Gastroesophageal sphincter (tissue), 4 donors: ENCODE results near the gene TNIP1. TPM values are rescaled to one million over a fixed set of nuclear protein-coding genes. Genes with fewer than 3 reads are reported as not detected.
A peak's percentile ranks its signal among the peaks of the same experiment; 100 is the strongest.

Experiments
- ATAC-seq: fragments of 150-250 bp; one replicate; pipeline ENCODE4 v1.9.1; 2016; ENCODE audit warnings: mild to moderate bottlenecking, moderate library complexity
- H3K27ac ChIP-seq, 4 donors: fragments of 200-600 bp; sonication (generic) in 3 of 4; 1 replicate in 3 of 4; 2 replicates in 1 of 4; pipeline ENCODE4 v1.5.1; 2016 to 2019
- H3K27me3 ChIP-seq: fragments of 200-600 bp; sonication (generic); one replicate; pipeline ENCODE4 v1.5.1; 2019
- H3K36me3 ChIP-seq, 2 donors: fragments of 200-600 bp; sonication (generic); one replicate each; pipeline ENCODE4 v1.5.1; 2019; ENCODE audit warnings: control low read depth in 1 of 2
- H3K4me1 ChIP-seq, 3 donors: fragments of 200-600 bp; sonication (generic); 1 replicate in 2 of 3; 2 replicates in 1 of 3; pipeline ENCODE4 v1.5.1; 2016 to 2019; ENCODE audit warnings: control low read depth in 2 of 3
- H3K4me3 ChIP-seq, 2 donors: fragments of 200-600 bp; sonication (generic); one replicate each; pipeline ENCODE4 v1.5.1; 2019; ENCODE audit warnings: mild to moderate bottlenecking in 1 of 2, moderate library complexity in 1 of 2
- H3K9me3 ChIP-seq, 3 donors: fragments of 200-600 bp; sonication (generic); one replicate each; pipeline ENCODE4 v1.5.1; 2017 to 2019; ENCODE audit warnings: control low read depth in 2 of 3
- EP300 ChIP-seq: sonication (generic); formaldehyde crosslinking; IDR thresholded peaks from one replicate; pipeline ENCODE4 v1.6.1; 2017; ENCODE audit warnings: antibody characterized with exemption, mild to moderate bottlenecking
- POLR2A ChIP-seq, 2 donors: fragments of 450-650 bp; IDR thresholded peaks; one replicate each; pipeline ENCODE4 v1.6.1; 2017; ENCODE audit warnings: antibody characterized with exemption in 2 of 2, mild to moderate bottlenecking in 2 of 2, moderate library complexity in 1 of 2
- POLR2AphosphoS5 ChIP-seq: sonication (generic); formaldehyde crosslinking; IDR thresholded peaks from one replicate; pipeline ENCODE4 v1.6.1; 2017; ENCODE audit warnings: antibody characterized with exemption
- WGBS, 2 donors: methylation state at CpG; one replicate each; pipeline ENCODE4 v1.1.5; 2018; ENCODE audit warnings: low coverage in 1 of 2; 5-methylcytosine and 5-hydroxymethylcytosine counted together
- total RNA-seq, 4 donors: library from RNA; depleted of rRNA; stranded (reverse); fragments of >200 nt; gene quantifications; one replicate each; pipeline ENCODE4 v1.1.0, GENCODE V29; 2016
- TF ChIP-seq, protein P1 (sequence below), 4 experiments: fragments of 200-600 bp in 2 of 4; fragments of 450-650 bp in 2 of 4; sonication (generic) in 1 of 4; IDR thresholded peaks; one replicate each; pipeline ENCODE4 v1.5.1; 2017 to 2019; ENCODE audit warnings: antibody characterized with exemption in 4 of 4, mild to moderate bottlenecking in 2 of 4, moderate library complexity in 2 of 4

TNIP1 gene
- total RNA-seq, 4 donors from 2014 or later: 74.2 to 142 (median 97.9) TPM

DNA sequence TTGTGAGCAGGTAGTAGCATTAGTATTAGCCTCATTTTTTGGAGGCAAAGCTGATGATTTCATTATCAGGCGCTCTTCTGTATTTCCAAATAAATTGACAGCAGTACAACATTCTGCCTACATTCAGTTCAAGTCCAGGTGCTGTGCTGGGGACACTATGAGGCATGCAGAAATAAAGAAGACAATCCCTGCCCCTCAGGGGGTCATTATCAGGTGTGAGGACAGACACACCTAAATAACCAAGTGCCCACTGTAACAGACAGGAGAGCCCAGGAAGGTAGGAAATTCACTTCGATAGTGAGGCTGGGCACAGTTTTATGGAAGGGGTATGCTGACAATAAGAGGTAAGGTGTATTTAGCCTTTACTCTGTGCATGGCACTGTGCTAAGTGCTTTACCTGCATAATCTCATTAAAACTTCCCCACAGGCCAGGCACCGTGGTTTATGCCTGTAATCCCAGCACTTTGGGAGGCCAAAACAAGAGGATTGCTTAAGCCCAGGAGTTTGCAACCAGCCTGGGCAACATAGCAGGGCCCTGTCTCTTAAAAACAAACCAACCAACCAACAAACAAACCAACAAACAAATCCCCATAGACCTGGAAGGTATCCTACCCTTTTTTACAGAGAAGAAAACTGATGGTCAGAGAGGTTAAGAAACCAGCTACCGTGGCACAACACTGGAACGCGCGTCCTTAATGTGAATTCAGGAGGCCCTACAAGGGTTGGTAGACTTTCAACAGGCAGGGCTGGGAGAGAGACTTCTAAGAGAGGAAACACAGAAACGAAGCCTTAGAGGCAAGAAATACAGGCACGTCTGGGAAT lies 77.9 kb downstream of the TNIP1 start:
- no peak for ATAC-seq
- Histone ChIP-seq H3K4me1 (peaks cover 25 to 70% (median 35%) of the 10 kb centered on the region in 3 donors), H3K27me3 (no peaks in the 10 kb centered on the region), H3K4me3 (no peak overlapping the region), H3K27ac (peak overlapping the region in 3 of 4 donors; percentile 30 to 93 (median 83)), H3K9me3 (no peaks in the 10 kb centered on the region), H3K36me3 (no peaks in the 10 kb centered on the region)
- TF ChIP-seq, protein P1, sequence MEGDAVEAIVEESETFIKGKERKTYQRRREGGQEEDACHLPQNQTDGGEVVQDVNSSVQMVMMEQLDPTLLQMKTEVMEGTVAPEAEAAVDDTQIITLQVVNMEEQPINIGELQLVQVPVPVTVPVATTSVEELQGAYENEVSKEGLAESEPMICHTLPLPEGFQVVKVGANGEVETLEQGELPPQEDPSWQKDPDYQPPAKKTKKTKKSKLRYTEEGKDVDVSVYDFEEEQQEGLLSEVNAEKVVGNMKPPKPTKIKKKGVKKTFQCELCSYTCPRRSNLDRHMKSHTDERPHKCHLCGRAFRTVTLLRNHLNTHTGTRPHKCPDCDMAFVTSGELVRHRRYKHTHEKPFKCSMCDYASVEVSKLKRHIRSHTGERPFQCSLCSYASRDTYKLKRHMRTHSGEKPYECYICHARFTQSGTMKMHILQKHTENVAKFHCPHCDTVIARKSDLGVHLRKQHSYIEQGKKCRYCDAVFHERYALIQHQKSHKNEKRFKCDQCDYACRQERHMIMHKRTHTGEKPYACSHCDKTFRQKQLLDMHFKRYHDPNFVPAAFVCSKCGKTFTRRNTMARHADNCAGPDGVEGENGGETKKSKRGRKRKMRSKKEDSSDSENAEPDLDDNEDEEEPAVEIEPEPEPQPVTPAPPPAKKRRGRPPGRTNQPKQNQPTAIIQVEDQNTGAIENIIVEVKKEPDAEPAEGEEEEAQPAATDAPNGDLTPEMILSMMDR (IDR thresholded peaks at IDR 0.05): no peak
- TF ChIP-seq POLR2A (IDR thresholded peaks at IDR 0.05) (no peak), EP300 (no peak), POLR2AphosphoS5 (no peak)
- 85 to 94% methylated on average over 2 to 9 of the region's 9 CpGs for WGBS, 2 donors

DNA sequence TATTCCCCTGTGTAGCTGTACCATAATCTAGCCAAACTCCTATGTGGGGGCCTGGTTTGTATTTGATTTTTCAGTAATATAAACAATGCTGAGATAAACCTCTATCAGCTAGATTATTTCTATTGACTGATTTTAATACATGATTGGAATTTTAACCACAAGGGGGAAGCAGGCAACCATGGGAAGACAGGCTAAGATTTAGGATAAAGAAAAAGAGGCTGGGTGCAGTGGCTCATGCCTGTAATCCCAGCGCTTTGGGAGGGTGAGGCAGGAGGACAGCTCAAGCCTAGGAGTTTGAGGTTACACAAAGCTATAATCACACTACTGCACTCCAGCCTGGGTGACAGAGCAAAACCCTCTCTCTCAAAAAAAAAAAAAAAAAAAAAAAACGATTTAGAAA lies 78.6 kb downstream of the TNIP1 start:
- Histone ChIP-seq H3K4me3 (no peak overlapping the region), H3K27ac (no peak overlapping the region), H3K9me3 (no peaks in the 10 kb centered on the region), H3K36me3 (no peaks in the 10 kb centered on the region), H3K27me3 (no peaks in the 10 kb centered on the region), H3K4me1 (peaks cover 25 to 63% (median 32%) of the 10 kb centered on the region in 3 donors)
- WGBS, 2 donors: 13 to 28% methylated on average over 2 of the region's 2 CpGs
- TF ChIP-seq, protein P1 (IDR thresholded peaks at IDR 0.05): peak; percentile 62 to 83 (median 74)
- no peak for TF ChIP-seq POLR2AphosphoS5
- no peak for TF ChIP-seq POLR2A (IDR thresholded peaks at IDR 0.05)
- no peak for TF ChIP-seq EP300
- ATAC-seq: no peak

DNA sequence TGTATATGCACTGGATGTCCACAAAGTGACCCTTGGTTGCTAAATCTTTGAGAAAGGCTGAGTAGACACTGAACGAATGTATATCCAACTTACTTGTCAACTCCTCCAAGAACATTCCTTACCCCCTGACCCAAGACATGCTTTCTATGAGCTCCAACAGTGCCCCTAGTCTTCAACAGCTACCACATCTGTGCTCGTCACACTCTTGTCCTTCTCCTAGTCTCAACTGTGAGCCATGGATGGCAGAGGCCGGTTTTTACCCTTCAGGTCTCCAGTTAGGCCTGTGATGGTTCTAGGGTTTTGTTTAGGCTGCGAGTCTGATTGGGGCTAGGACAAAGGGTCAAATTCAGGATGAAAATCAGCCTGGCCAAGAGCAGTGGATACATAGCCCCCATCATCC lies 79.4 kb downstream of the TNIP1 start:
- H3K4me3 ChIP-seq: no peak overlapping the region
- H3K27me3 ChIP-seq: no peaks in the 10 kb centered on the region
- no peak for TF ChIP-seq EP300
- no peak for TF ChIP-seq POLR2A (IDR thresholded peaks at IDR 0.05)
- TF ChIP-seq, protein P1 (IDR thresholded peaks at IDR 0.05): no peak
- no peak for TF ChIP-seq POLR2AphosphoS5
- H3K27ac ChIP-seq: no peak overlapping the region
- no peaks in the 10 kb centered on the region for H3K9me3 ChIP-seq
- H3K36me3 ChIP-seq: no peaks in the 10 kb centered on the region
- peaks cover 18 to 55% (median 24%) of the 10 kb centered on the region in 3 donors for H3K4me1 ChIP-seq
- ATAC-seq: no peak
- 88 to 94% methylated on average over 2 to 3 of the region's 4 CpGs for WGBS, 2 donors

DNA sequence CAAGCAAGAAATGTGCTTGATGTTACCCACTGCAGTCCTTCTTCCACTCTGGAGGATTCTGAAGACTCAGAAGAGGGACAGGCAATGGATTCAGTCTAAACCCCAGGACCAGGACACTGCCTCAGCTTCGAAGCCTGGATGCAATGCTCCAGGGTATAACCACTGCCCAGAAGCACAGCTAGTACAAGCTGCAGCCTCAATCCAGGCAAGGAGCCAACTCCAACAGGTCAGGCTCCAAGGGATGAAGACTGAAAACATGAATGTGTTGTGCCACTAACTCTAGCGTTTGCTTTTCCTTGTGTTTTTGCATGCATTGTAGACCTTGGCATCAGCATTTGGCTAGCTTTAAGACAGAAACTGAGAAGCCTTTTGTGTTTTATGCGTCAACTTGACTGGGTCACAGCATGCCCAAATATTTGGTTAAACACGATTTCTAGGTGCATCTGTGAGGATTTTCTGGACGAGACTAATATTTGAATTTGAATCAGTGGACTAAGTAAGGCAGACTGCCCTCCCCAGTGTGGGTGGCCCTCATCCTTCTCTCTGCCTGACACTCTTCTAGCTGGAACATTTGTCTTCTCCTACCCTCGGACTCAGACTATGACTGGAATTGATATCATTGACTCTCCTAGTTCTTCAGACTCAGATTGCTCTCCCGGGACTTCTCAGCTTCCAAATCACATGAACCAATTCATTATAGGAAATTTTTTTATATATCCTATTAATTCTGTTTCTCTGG lies 81.0 kb downstream of the TNIP1 start:
- peaks cover 14 to 39% (median 21%) of the 10 kb centered on the region in 3 donors for H3K4me1 ChIP-seq
- H3K27me3 ChIP-seq: no peaks in the 10 kb centered on the region
- H3K4me3 ChIP-seq: no peak overlapping the region
- peak; percentile 71 for ATAC-seq
- no peaks in the 10 kb centered on the region for H3K9me3 ChIP-seq
- H3K36me3 ChIP-seq: no peaks in the 10 kb centered on the region
- WGBS, 2 donors: 21 to 31% methylated on average over 6 of the region's 7 CpGs
- peak overlapping the region in 3 of 4 donors; percentile 9 to 40 (median 29) for H3K27ac ChIP-seq
- no peak for TF ChIP-seq POLR2AphosphoS5
- TF ChIP-seq POLR2A (IDR thresholded peaks at IDR 0.05): no peak
- TF ChIP-seq EP300: no peak
- TF ChIP-seq, protein P1 (IDR thresholded peaks at IDR 0.05): no peak
